ENCODE data around the gene PTGES. TPM values are rescaled to one million over a fixed set of nuclear protein-coding genes. Genes with fewer than 3 reads are reported as not detected.

Gene PTGES
- total RNA-seq, 1 experiment from 2014 or later: 4.0 TPM

GRCh38 chr9:129701549-129701948 lies 51.3 kb downstream of the PTGES start:
- H3K27me3 Mint-ChIP-seq (ENCODE audit: insufficient read depth, unreplicated experiment): peaks cover 10% of the 10 kb centered on the region
- CTCF ChIA-PET: interaction anchor here (1.3 kb wide), 1 partner anchor 89 kb away, joined by 3 read pairs; no protein-coding TSS in a partner anchor
- Histone ChIP-seq H3K9me3 (no peaks in the 10 kb centered on the region), H3K4me1 (no peaks in the 10 kb centered on the region), H3K27me3 (replicated peaks; ENCODE audit: control insufficient read depth, insufficient read depth, low read length) (peaks cover 2% of the 10 kb centered on the region), H3K4me3 (ENCODE audit: low read depth, low read length) (no peak overlapping the region), H3K36me3 (ENCODE audit: control insufficient read depth, insufficient read depth, low read length) (no peaks in the 10 kb centered on the region)
- H3K36me3 Mint-ChIP-seq (ENCODE audit: insufficient read depth, unreplicated experiment): no peaks in the 10 kb centered on the region
- DNase-seq: no peak
- peaks cover 5% of the 10 kb centered on the region for H3K4me1 Mint-ChIP-seq (ENCODE audit: low read depth, unreplicated experiment)
- H3K4me3 Mint-ChIP-seq (ENCODE audit: unreplicated experiment): no peak overlapping the region
- POLR2A ChIA-PET: no interaction called here
- BruUV-seq (replicated peaks): no TSS peak
- TF ChIP-seq CTCF (IDR thresholded peaks at IDR 0.05; ENCODE audit: insufficient read depth in 1 of 2, low read depth in 1 of 2, low read length in 1 of 2, severe bottlenecking in 1 of 2, unreplicated experiment in 1 of 2): no peak
- H3K9me3 Mint-ChIP-seq (ENCODE audit: unreplicated experiment): no peaks in the 10 kb centered on the region
- intact Hi-C loops (cut with micrococcal nuclease; ENCODE audit: unreplicated experiment): no loop called here
- no peak overlapping the region for H3K27ac Mint-ChIP-seq (ENCODE audit: unreplicated experiment)

- Histone ChIP-seq H3K4me1 (no peaks in the 10 kb centered on the region), H3K4me3 (ENCODE audit: low read depth, low read length) (no peak overlapping the region), H3K36me3 (ENCODE audit: control insufficient read depth, insufficient read depth, low read length) (no peaks in the 10 kb centered on the region), H3K9me3 (no peaks in the 10 kb centered on the region), H3K27me3 (replicated peaks; ENCODE audit: control insufficient read depth, insufficient read depth, low read length) (peaks cover 2% of the 10 kb centered on the region)
- Mint-ChIP-seq H3K27me3 (ENCODE audit: insufficient read depth, unreplicated experiment) (peaks cover 10% of the 10 kb centered on the region), H3K27ac (ENCODE audit: unreplicated experiment) (no peak overlapping the region), H3K36me3 (ENCODE audit: insufficient read depth, unreplicated experiment) (no peaks in the 10 kb centered on the region), H3K4me1 (ENCODE audit: low read depth, unreplicated experiment) (peaks cover 5% of the 10 kb centered on the region), H3K4me3 (ENCODE audit: unreplicated experiment) (no peak overlapping the region), H3K9me3 (ENCODE audit: unreplicated experiment) (no peaks in the 10 kb centered on the region)
- no TSS peak for BruUV-seq (replicated peaks)
- TF ChIP-seq CTCF (IDR thresholded peaks at IDR 0.05; ENCODE audit: insufficient read depth in 1 of 2, low read depth in 1 of 2, low read length in 1 of 2, severe bottlenecking in 1 of 2, unreplicated experiment in 1 of 2): no peak
- CTCF ChIA-PET: interaction anchor here (1.3 kb wide), 1 partner anchor 89 kb away, joined by 3 read pairs; no protein-coding TSS in a partner anchor
- POLR2A ChIA-PET: no interaction called here
- no peak for DNase-seq
- intact Hi-C loops (cut with micrococcal nuclease; ENCODE audit: unreplicated experiment): no loop called here
These were observed 51.8 kb downstream of the PTGES start for GRCh38 chr9:129701054-129701453.

- CTCF ChIA-PET: interaction anchor here (0.6 kb wide), 1 partner anchor 528 kb away, joined by 3 read pairs; no protein-coding TSS in a partner anchor
- Mint-ChIP-seq H3K4me3 (ENCODE audit: unreplicated experiment) (no peak overlapping the region), H3K4me1 (ENCODE audit: low read depth, unreplicated experiment) (peaks cover 5% of the 10 kb centered on the region), H3K27me3 (ENCODE audit: insufficient read depth, unreplicated experiment) (peaks cover 13% of the 10 kb centered on the region), H3K27ac (ENCODE audit: unreplicated experiment) (no peak overlapping the region), H3K36me3 (ENCODE audit: insufficient read depth, unreplicated experiment) (no peaks in the 10 kb centered on the region), H3K9me3 (ENCODE audit: unreplicated experiment) (no peaks in the 10 kb centered on the region)
- Histone ChIP-seq H3K36me3 (ENCODE audit: control insufficient read depth, insufficient read depth, low read length) (no peaks in the 10 kb centered on the region), H3K4me3 (ENCODE audit: low read depth, low read length) (no peak overlapping the region), H3K9me3 (no peaks in the 10 kb centered on the region), H3K4me1 (no peaks in the 10 kb centered on the region), H3K27me3 (replicated peaks; ENCODE audit: control insufficient read depth, insufficient read depth, low read length) (peaks cover 2% of the 10 kb centered on the region)
- intact Hi-C loops (cut with micrococcal nuclease; ENCODE audit: unreplicated experiment): no loop called here
- no TSS peak for BruUV-seq (replicated peaks)
- TF ChIP-seq CTCF (IDR thresholded peaks at IDR 0.05; ENCODE audit: insufficient read depth in 1 of 2, low read depth in 1 of 2, low read length in 1 of 2, severe bottlenecking in 1 of 2, unreplicated experiment in 1 of 2): no peak
- POLR2A ChIA-PET: no interaction called here
- no peak for DNase-seq
These were observed 54.5 kb downstream of the PTGES start for GRCh38 chr9:129698254-129698757.
